Stimulated activated CD4-positive, alpha-beta T cell treated with anti-CD3 and anti-CD28 coated beads, Interleukin-2, amount 100 ng/mL, for 48 hours (primary cell): ENCODE results near the gene JRKL.
"Not testable (repeated sequence)": the region's sequence is repeated elsewhere in the genome, so short reads cannot be mapped to it uniquely, and the experiment has no call there.

ENCODE experiments used
- DNase-seq, 2 donors: peaks; one replicate each; pipeline ENCODE4 v3.0.0-alpha.2; 2020

Gene JRKL

GRCh38 chr11:96396637-96397036 lies 6.8 kb downstream of the JRKL start:
- no peak for DNase-seq

DNA sequence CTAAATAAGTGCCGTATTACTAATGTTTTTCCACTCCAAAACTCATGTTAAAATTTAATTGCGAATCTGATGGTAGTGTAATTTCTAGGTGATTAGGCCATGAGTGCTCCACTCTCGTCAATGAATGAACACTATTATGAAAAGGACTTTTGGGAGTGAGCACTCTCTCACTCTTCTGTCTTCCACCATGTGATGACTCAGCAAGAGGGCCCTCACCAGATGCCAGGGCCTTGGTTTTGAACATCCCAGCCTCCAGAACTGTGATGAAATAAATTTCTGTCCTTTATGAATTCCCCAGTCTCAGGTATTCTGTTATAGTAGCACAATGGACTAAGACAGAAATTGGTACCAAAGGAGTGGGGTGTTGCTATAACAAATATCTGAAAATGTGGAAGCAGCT lies 8.1 kb downstream of the JRKL start:
- no peak for DNase-seq

- no peak for DNase-seq
These were observed 10.9 kb downstream of the JRKL start for GRCh38 chr11:96400697-96401096.

GRCh38 chr11:96411412-96411811 lies 21.6 kb downstream of the JRKL start:
- not testable (repeated sequence) for DNase-seq

DNA sequence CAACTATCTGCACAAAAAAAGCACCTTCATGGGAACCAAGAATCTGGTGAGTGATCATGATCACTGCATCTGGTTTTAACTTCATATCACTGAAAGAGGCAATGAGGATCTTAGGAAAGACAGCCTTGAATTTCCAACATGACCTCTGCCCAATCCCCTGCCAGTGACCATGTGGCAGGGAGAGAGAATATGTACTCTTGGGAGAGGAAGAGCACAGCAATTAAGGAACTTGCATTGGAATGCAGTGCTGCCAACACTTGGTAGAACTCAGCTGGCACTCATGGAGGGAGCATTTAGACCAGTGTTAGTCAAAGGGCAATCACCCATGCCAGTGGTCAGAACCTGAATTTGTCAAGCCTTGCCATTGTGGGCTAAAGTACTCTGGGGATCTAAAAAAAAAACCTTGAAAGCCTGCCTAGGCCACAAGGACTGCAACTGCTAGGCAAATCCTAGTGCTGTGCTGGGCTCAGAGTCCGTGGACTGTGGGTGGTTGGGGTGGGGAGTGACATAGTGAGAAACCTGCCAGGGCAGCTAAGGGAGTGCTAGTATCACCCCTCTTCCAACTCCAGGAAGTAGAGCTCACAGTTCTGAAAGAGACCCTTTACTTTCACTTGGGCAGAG lies 23.1 kb downstream of the JRKL start:
- DNase-seq: no peak

GRCh38 chr11:96413408-96413807 lies 23.6 kb downstream of the JRKL start:
- DNase-seq: no peak

DNA sequence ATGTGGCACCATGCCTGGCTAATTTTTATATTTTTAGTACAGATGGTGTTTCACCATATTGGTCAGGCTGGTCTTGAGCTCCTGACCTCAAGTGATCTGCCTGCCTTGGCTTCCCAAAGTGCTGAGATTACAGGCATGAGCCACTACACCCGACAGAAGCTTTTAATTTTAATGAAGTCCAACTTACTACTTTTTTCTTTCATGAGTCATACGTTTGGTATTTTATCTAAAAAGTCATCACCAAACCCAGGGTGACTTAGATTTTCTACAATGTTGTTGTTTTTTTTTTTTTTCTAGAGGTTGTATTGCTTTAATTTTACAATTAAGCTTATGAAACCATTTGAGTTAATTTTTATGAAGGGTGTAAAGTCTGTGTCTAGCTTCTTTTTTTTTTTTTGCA lies 34.9 kb downstream of the JRKL start:
- no peak for DNase-seq

DNA sequence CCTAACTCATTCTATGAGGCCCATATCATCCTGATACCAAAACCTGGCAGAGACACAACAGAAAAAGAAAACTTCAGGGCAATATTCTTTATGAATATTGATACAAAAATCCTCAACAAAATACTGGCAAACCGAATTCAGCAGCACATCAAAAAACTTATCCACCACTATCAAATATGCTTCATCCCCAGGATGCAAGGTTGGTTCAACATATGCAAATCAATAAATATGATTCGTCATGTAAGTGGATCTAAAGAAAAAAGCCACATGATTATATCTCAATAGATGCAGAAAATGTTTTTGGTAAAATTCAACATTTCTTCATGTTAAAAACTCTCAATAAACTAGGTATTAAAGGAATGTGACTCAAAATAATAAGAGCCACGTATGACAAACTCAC lies 40.9 kb downstream of the JRKL start:
- DNase-seq: no peak

GRCh38 chr11:96432654-96433053 lies 42.8 kb downstream of the JRKL start:
- DNase-seq: not testable (repeated sequence)
